Progenitor cell of endocrine pancreas (in vitro differentiated cells): ENCODE measurements around the gene DMPK. TPM values are rescaled to one million over a fixed set of nuclear protein-coding genes. Genes with fewer than 3 reads are reported as not detected.

Source experiments
- DNase-seq: peaks from one replicate; pipeline ENCODE4 v3.0.0; 2021; ENCODE audit warnings: low spot score; ENCODE audit not compliant: unreplicated experiment
- H3K27ac Mint-ChIP-seq: 2 replicates; pipeline ENCODE4 v1.8.0; 2021; ENCODE audit warnings: mild to moderate bottlenecking, moderate library complexity, mixed read lengths
- H3K27me3 Mint-ChIP-seq: 2 replicates; pipeline ENCODE4 v1.8.0; 2021; ENCODE audit warnings: mixed read lengths
- H3K36me3 Mint-ChIP-seq: 2 replicates; pipeline ENCODE4 v1.8.0; 2022; ENCODE audit warnings: mixed read lengths; ENCODE audit not compliant: insufficient read depth
- H3K4me1 Mint-ChIP-seq: 2 replicates; pipeline ENCODE4 v1.8.0; 2021; ENCODE audit warnings: low read depth, mixed read lengths
- H3K4me3 Mint-ChIP-seq: 2 replicates; pipeline ENCODE4 v1.8.0; 2021; ENCODE audit warnings: low read depth, mild to moderate bottlenecking, moderate library complexity, mixed read lengths
- H3K9me3 Mint-ChIP-seq: 2 replicates; pipeline ENCODE4 v1.8.0; 2021; ENCODE audit warnings: low read depth, mixed read lengths
- CTCF ChIP-seq: fragments of 200-600 bp; sonication (generic); IDR thresholded peaks from one replicate; pipeline ENCODE4 v1.5.0; 2021; ENCODE audit warnings: antibody characterized with exemption, mild to moderate bottlenecking; ENCODE audit not compliant: unreplicated experiment
- total RNA-seq: library from RNA; stranded (reverse); gene quantifications from 2 replicates; pipeline ENCODE4 v1.2.1, GENCODE V29; 2021

The DMPK gene
- total RNA-seq, 1 donor from 2014 or later: 122 TPM

DNA sequence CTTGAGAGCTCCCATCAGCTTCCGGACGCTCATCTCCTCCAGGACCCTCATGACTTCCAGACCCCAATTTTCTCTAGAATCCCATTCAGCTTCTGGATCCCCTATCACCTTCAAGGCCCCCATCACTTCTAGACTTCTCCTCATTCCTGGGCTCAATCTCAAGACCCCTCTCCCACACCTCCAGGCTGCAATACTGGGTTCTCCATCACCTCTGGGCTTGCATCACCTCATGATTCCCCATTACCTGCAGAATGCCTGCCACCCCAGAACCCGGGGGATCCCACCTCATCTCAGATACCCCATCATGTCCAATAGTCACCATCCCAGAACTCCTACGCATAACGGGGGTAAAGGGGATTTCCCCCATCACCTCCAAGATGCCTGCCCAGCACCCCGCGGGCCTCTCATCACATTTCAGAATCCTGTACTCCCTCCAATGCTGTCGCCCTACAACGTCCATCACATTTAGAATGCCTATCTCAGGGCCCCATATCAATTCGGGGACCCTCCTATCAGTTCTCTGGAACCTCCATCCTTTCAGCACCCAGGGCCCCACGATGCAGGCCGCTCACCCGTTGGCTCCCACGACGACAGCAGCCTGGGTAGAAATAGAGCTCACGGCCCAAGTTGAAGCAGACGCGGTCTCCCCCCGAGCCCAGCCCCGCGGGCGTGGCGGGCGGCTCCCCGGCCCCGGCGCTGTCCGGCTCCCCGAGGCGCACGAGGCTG is 9.6 kb upstream of the DMPK start:
- Mint-ChIP-seq H3K27me3 (peaks cover 4% of the 10 kb centered on the region), H3K4me3 (peak overlapping the region; percentile 92), H3K4me1 (peaks cover 19% of the 10 kb centered on the region), H3K27ac (peak overlapping the region; percentile 90), H3K36me3 (peaks cover 15% of the 10 kb centered on the region), H3K9me3 (no peaks in the 10 kb centered on the region)
- no peak for DNase-seq
- no peak for TF ChIP-seq CTCF

DNA sequence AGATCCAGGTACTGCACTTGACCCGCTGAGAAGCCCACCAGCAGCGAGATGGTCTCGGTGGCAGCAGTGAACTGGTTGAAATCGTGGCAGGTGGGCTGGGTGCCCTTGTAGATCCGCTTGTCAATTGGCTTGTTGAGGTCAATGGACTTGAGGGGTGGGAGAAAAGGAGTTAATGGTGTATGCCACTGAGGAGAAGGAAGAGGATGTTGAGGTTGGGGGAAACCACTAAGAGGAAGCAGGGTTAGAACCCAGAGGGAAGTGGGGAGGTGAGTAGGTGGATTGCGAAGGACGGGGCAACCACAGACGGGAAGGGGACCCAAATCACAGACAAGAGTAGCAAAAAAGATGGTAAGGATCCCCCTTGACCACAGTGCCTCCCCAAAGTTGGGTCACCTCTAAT is 8.7 kb upstream of the DMPK start:
- Mint-ChIP-seq H3K4me1 (peaks cover 19% of the 10 kb centered on the region), H3K9me3 (no peaks in the 10 kb centered on the region), H3K4me3 (peak overlapping the region; percentile 92), H3K27me3 (peaks cover 4% of the 10 kb centered on the region), H3K36me3 (peaks cover 17% of the 10 kb centered on the region), H3K27ac (peak overlapping the region; percentile 31)
- TF ChIP-seq CTCF: no peak
- no peak for DNase-seq

DNA sequence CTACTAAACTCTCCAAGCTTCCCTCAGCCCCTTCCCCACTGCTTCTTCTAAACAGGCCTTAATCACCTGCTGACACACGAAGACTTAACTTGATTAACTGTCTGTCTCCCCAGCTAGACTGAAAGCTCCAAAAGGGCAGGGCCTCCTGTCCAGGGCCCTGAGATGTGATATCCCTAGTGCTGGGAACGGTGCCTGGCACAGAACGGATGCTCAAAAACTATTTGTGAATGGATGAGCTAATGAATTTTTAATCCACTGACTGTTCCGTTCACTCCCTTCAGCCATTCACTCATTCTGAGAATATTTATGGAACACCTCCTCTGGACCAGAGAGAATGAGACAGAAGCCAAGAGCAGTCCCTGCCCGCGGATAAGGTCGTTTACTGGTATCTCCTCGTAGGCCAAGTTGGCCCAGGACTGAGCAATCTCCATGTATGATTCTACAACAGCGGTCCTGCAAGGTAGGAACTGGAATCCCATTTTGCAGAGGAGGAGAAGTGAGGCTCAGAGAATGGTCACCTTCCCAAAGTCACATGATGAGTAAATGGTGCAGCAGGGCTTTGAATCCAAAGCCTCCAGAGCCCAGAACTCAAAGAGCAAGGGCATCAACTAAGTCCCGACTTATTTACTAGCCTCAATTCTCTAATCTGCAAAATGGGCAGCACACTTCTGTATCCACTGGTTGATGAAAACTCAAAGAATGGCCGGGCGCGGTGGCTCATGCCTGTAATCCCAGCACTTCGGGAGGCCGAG is 6.9 kb upstream of the DMPK start:
- DNase-seq: no peak
- no peak overlapping the region for H3K4me3 Mint-ChIP-seq
- H3K36me3 Mint-ChIP-seq: peaks cover 17% of the 10 kb centered on the region
- no peak for TF ChIP-seq CTCF
- H3K27me3 Mint-ChIP-seq: no peaks in the 10 kb centered on the region
- peaks cover 19% of the 10 kb centered on the region for H3K4me1 Mint-ChIP-seq
- H3K27ac Mint-ChIP-seq: no peak overlapping the region
- H3K9me3 Mint-ChIP-seq: no peaks in the 10 kb centered on the region

DNA sequence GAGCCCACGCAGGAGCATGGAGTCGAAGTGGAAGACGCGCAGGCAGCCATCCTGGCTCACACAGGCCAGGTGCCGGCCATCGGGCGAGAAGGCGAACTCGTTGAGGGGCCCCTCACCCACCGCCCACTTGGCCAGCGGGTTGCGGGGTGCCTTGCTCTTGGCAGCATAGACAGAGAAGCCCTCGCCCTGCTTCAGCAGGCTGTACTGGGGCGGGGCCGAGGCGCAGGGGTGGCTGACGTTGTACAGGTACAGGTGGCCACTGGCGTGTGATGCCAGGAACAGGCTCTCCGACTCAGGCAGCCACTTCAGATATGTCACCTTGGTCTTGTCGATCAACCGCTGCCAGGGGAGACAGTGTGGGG is 4.2 kb upstream of the DMPK start:
- peaks cover 6% of the 10 kb centered on the region for H3K4me1 Mint-ChIP-seq
- no peak for TF ChIP-seq CTCF
- peaks cover 17% of the 10 kb centered on the region for H3K36me3 Mint-ChIP-seq
- H3K27me3 Mint-ChIP-seq: no peaks in the 10 kb centered on the region
- no peaks in the 10 kb centered on the region for H3K9me3 Mint-ChIP-seq
- no peak overlapping the region for H3K4me3 Mint-ChIP-seq
- DNase-seq: no peak
- no peak overlapping the region for H3K27ac Mint-ChIP-seq

DNA sequence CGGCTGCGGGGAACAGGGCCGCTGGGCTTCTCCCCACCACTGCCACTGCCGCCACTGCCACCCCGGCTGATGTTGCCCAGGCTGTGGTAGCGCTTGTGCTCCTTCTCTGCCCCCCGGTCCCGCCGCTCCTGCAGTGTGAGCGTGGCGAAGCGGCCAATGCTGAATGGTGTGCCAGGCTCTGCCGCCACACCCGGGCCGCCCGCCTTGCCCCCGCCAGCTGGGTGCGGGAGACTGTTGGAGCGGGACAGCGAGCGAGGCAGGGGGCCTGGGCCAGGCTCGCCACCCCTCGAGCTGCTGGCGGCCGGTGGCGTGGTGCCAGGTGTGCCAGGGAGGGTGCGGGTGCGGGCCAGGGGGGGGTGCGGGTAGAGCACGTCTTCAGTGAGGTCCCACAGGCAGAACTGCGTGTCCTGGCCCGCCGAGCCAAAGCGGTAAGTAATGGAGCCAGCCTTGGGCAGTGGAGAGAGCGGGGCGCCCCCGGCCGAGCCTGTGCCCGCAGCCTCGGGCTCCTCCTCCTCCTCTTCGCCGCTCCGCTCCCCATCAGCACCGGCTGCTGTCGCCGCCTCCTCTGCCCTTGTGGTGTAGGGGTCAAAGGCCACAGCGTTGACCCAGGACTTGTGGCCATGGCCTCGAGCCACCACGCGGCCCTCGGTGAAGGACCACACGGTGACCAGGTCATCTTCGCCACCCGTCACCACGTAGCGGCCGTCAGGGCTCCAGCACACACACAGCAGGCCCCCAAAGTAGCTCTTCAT is 3.7 kb upstream of the DMPK start:
- Mint-ChIP-seq H3K4me1 (peaks cover 2% of the 10 kb centered on the region), H3K27me3 (no peaks in the 10 kb centered on the region), H3K36me3 (peaks cover 17% of the 10 kb centered on the region), H3K9me3 (no peaks in the 10 kb centered on the region), H3K4me3 (no peak overlapping the region), H3K27ac (no peak overlapping the region)
- no peak for DNase-seq
- no peak for TF ChIP-seq CTCF
